IMR-90 (cell line): ENCODE measurements around the gene IGSF9B. TPM values are rescaled to one million over a fixed set of nuclear protein-coding genes. Genes with fewer than 3 reads are reported as not detected.

Experiments
- ATAC-seq: fragments of 200-7000 bp; cut with Tn5 transposase; 2 replicates; pipeline ENCODE4 v1.9.1; 2020; ENCODE audit warnings: low read depth, mild to moderate bottlenecking, moderate library complexity
- BruUV-seq: library from RNA; stranded (reverse); fragments of 400-500 nt; replicated peaks from 2 replicates; lab custom pipeline; 2021; lab: Mats Ljungman, UMichigan
- CTCF ChIA-PET: fragments of 300-600 bp; formaldehyde crosslinking; extraction: SDS; loops from one replicate; lab custom pipeline; 2021; ENCODE audit warnings: antibody characterized with exemption; lab: Yijun Ruan, JAX
- POLR2A ChIA-PET: fragments of 300-600 bp; sonication (Branson Sonifier 250); formaldehyde crosslinking; loops from one replicate; lab custom pipeline; 2022; ENCODE audit warnings: antibody characterized with exemption; ENCODE audit not compliant: unreplicated experiment; lab: Charles Lee
- DNase-seq: peaks from one replicate; pipeline ENCODE4 v3.0.0; 2013
- H2AFZ ChIP-seq: replicated peaks from 2 replicates; pipeline ENCODE3; 2013; ENCODE audit warnings: low read length, mild to moderate bottlenecking; ENCODE audit not compliant: poor library complexity
- H2AK5ac ChIP-seq: 2 replicates; pipeline ENCODE4 v1.6.1; 2013; ENCODE audit warnings: low read depth, low read length, inconsistent platforms
- H2AK9ac ChIP-seq: replicated peaks from 2 replicates; pipeline ENCODE3; 2013; ENCODE audit warnings: mild to moderate bottlenecking, low read depth, low read length, moderate library complexity; ENCODE audit not compliant: poor library complexity
- H2BK120ac ChIP-seq: 2 replicates; pipeline ENCODE4 v1.6.1; 2013; ENCODE audit warnings: low read depth, low read length, inconsistent platforms
- H2BK15ac ChIP-seq: 3 replicates; pipeline ENCODE4 v1.6.1; 2013; ENCODE audit warnings: low read depth, low read length, inconsistent platforms
- H2BK20ac ChIP-seq: 2 replicates; pipeline ENCODE4 v1.6.1; 2013; ENCODE audit warnings: low read depth, mild to moderate bottlenecking, inconsistent platforms, low read length, moderate library complexity
- H2BK5ac ChIP-seq: 2 replicates; pipeline ENCODE4 v1.6.1; 2013; ENCODE audit warnings: mild to moderate bottlenecking, low read depth, low read length, inconsistent platforms; ENCODE audit not compliant: poor library complexity, severe bottlenecking
- H3K14ac ChIP-seq: replicated peaks from 2 replicates; pipeline ENCODE4 v1.6.1; 2013; ENCODE audit warnings: low read depth, low read length, inconsistent platforms
- H3K18ac ChIP-seq: 2 replicates; pipeline ENCODE4 v1.6.1; 2013; ENCODE audit warnings: low read depth, low read length, control low read depth
- H3K23ac ChIP-seq: 2 replicates; pipeline ENCODE4 v1.6.1; 2013; ENCODE audit warnings: low read depth, low read length, inconsistent platforms
- H3K27ac ChIP-seq: 2 replicates; pipeline ENCODE4 v1.5.1; 2013; ENCODE audit warnings: mild to moderate bottlenecking, control low read depth, low read length; ENCODE audit not compliant: insufficient read depth
- H3K27me3 ChIP-seq: 2 replicates; pipeline ENCODE4 v1.6.1; 2013; ENCODE audit warnings: low read length; ENCODE audit not compliant: control insufficient read depth, insufficient read depth
- H3K36me3 ChIP-seq: 2 replicates; pipeline ENCODE4 v1.6.1; 2013; ENCODE audit warnings: low read length, mixed read lengths; ENCODE audit not compliant: control insufficient read depth, insufficient read depth
- H3K4ac ChIP-seq: 2 replicates; pipeline ENCODE4 v1.6.1; 2013; ENCODE audit warnings: low read depth, low read length, inconsistent platforms
- H3K4me1 ChIP-seq: 2 replicates; pipeline ENCODE4 v1.6.1; 2013; ENCODE audit warnings: low read length, mixed read lengths; ENCODE audit not compliant: control insufficient read depth, insufficient read depth
- H3K4me2 ChIP-seq: 2 replicates; pipeline ENCODE4 v1.6.1; 2013; ENCODE audit warnings: low read depth, mild to moderate bottlenecking, control low read depth, low read length, moderate library complexity
- H3K4me3 ChIP-seq: 2 replicates; pipeline ENCODE4 v1.5.1; 2013; ENCODE audit warnings: low read depth, mild to moderate bottlenecking, control low read depth, low read length, moderate library complexity; ENCODE audit not compliant: insufficient read depth
- H3K56ac ChIP-seq: 2 replicates; pipeline ENCODE4 v1.6.1; 2013; ENCODE audit warnings: low read length, inconsistent platforms; ENCODE audit not compliant: insufficient read depth; ENCODE audit errors: extremely low read depth
- H3K79me1 ChIP-seq, 2 experiments: 2 replicates each; pipeline ENCODE4 v1.6.1; 2013; ENCODE audit warnings: low read length in 2 of 2, inconsistent platforms in 1 of 2, low read depth in 1 of 2
- H3K9ac ChIP-seq: 2 replicates; pipeline ENCODE4 v1.6.1; 2013; ENCODE audit warnings: low read depth, low read length, control low read depth
- H3K9me1 ChIP-seq: 2 replicates; pipeline ENCODE4 v1.6.1; 2013; ENCODE audit warnings: low read length, inconsistent platforms; ENCODE audit not compliant: insufficient read depth
- H3K9me3 ChIP-seq: 2 replicates; pipeline ENCODE4 v1.6.1; 2013; ENCODE audit warnings: low read length; ENCODE audit not compliant: control insufficient read depth, insufficient read depth
- H4K20me1 ChIP-seq: 2 replicates; pipeline ENCODE4 v1.6.1; 2013; ENCODE audit warnings: low read length, inconsistent platforms; ENCODE audit not compliant: insufficient read depth
- H4K5ac ChIP-seq: 2 replicates; pipeline ENCODE4 v1.6.1; 2013; ENCODE audit warnings: mild to moderate bottlenecking, low read depth, low read length, control low read depth
- H4K8ac ChIP-seq, 2 experiments: 2 replicates each; pipeline ENCODE4 v1.6.1; 2013; ENCODE audit warnings: low read depth in 2 of 2, low read length in 2 of 2, control low read depth in 1 of 2, inconsistent platforms in 1 of 2
- H4K91ac ChIP-seq: 2 replicates; pipeline ENCODE4 v1.6.1; 2013; ENCODE audit warnings: low read depth, low read length, inconsistent platforms; ENCODE audit not compliant: insufficient read depth
- CEBPB ChIP-seq: IDR thresholded peaks from 2 replicates; pipeline ENCODE4 v1.6.1; 2012; ENCODE audit warnings: low read depth, low read length, improper control_type of control experiment
- ELK1 ChIP-seq: fragments of 150-350 bp; IDR thresholded peaks from 2 replicates; pipeline ENCODE4 v1.6.1; 2016; ENCODE audit warnings: low read depth, mild to moderate bottlenecking, low read length, moderate library complexity, borderline replicate concordance
- FOS ChIP-seq: fragments of 150-350 bp; IDR thresholded peaks from 2 replicates; pipeline ENCODE4 v1.6.1; 2016; ENCODE audit warnings: low read depth, low read length
- MAFK ChIP-seq: IDR thresholded peaks from 2 replicates; pipeline ENCODE4 v1.6.1; 2012; ENCODE audit warnings: low read depth, low read length, improper control_type of control experiment
- MAZ ChIP-seq: IDR thresholded peaks from 2 replicates; pipeline ENCODE4 v1.6.1; 2012; ENCODE audit warnings: low read depth, mild to moderate bottlenecking, low read length, improper control_type of control experiment, moderate library complexity, borderline replicate concordance
- SMC3 ChIP-seq: fragments of 150-350 bp; IDR thresholded peaks from 2 replicates; pipeline ENCODE4 v1.6.1; 2016; ENCODE audit warnings: low read depth, mild to moderate bottlenecking, antibody characterized with exemption, low read length, moderate library complexity
- USF2 ChIP-seq: fragments of 150-350 bp; IDR thresholded peaks from 2 replicates; pipeline ENCODE4 v1.6.1; 2017; ENCODE audit warnings: mild to moderate bottlenecking, antibody characterized with exemption, low read length, low read depth
- WGBS, 2 experiments: methylation state at CpG; one replicate each; pipeline versions ENCODE4 v1.1.5 to v1.1.7; 2013; ENCODE audit warnings: missing lambda C conversion rate in 2 of 2; ENCODE audit not compliant: insufficient read length in 1 of 2; ENCODE audit errors: extremely low coverage in 2 of 2; 5-methylcytosine and 5-hydroxymethylcytosine counted together
- dilution Hi-C: fragments of 300-500 bp; cut with HindIII; formaldehyde crosslinking; loops from one replicate; pipeline ENCODE4 v1.14.3; 2018; ENCODE audit warnings: low sequenced_read_pairs; ENCODE audit not compliant: unreplicated experiment
- in situ Hi-C: fragments of 300-500 bp; cut with MboI; formaldehyde crosslinking; loops from 3 replicates; pipeline ENCODE4 v1.14.3; 2019; ENCODE audit warnings: low sequenced_read_pairs, inconsistent platforms, mixed read lengths
- intact Hi-C: fragments of 100-400 bp; cut with micrococcal nuclease; formaldehyde crosslinking; loops from 2 replicates; pipeline ENCODE4 v1.10.0; 2022
- polyA plus RNA-seq, 3 experiments: library from polyadenylated mRNA; depleted of rRNA; stranded (reverse); fragments of >200 nt; gene quantifications; 2 replicates each; pipeline ENCODE4 v1.2.3, GENCODE V29; 2012; ENCODE audit warnings: low replicate concordance in 1 of 3
- total RNA-seq: library from RNA; depleted of rRNA; stranded (reverse); fragments of >200 nt; gene quantifications from 2 replicates; pipeline ENCODE4 v1.2.3, GENCODE V29; 2012

Gene IGSF9B
- total and polyA plus RNA-seq, 2 of the 4 experiments (the other 2 are of a cell fraction), result under 0.01 to 0.10 TPM

GRCh38 chr11:133974836-133975487 lies 18.2 kb upstream of the IGSF9B start:
- no peak overlapping the region for H4K5ac ChIP-seq
- H3K27ac ChIP-seq, result no peak overlapping the region
- no peaks in the 10 kb centered on the region for H3K79me1 ChIP-seq
- 0 out of 2 replicates have a peak, but pooled peaks cover 2% of the 10 kb centered on the region for H3K27me3 ChIP-seq
- H3K4ac ChIP-seq, result no peak overlapping the region
- H2AK5ac ChIP-seq, result no peak overlapping the region
- no peak overlapping the region for H2BK20ac ChIP-seq
- no peak overlapping the region for H2AFZ ChIP-seq
- no peak overlapping the region for H4K8ac ChIP-seq
- intact Hi-C loops (no loop called here), in situ Hi-C loops (no loop called here), dilution Hi-C loops (no loop called here)
- CTCF ChIA-PET, result no interaction called here
- H3K9me1 ChIP-seq, result no peaks in the 10 kb centered on the region
- H3K36me3 ChIP-seq, result no peaks in the 10 kb centered on the region
- no peak for DNase-seq
- no peak for ATAC-seq
- no peak overlapping the region for H4K91ac ChIP-seq
- 17% methylated on average over 1 of the region's 14 CpGs; no CpG with 5 or more reads in 1 of the 2 experiments for WGBS, 2 experiments
- no peak overlapping the region for H3K9ac ChIP-seq
- no peak overlapping the region for H3K56ac ChIP-seq
- POLR2A ChIA-PET, result no interaction called here
- H2BK120ac ChIP-seq, result no peak overlapping the region
- H3K18ac ChIP-seq, result no peak overlapping the region
- no TSS peak for BruUV-seq
- H2AK9ac ChIP-seq, result no peak overlapping the region
- H2BK15ac ChIP-seq, result no peak overlapping the region
- no peak overlapping the region for H3K4me2 ChIP-seq
- H3K4me3 ChIP-seq, result no peak overlapping the region
- no peak overlapping the region for H2BK5ac ChIP-seq
- no peak overlapping the region for H3K23ac ChIP-seq
- H3K4me1 ChIP-seq, result no peaks in the 10 kb centered on the region
- H4K20me1 ChIP-seq, result no peaks in the 10 kb centered on the region
- no peaks in the 10 kb centered on the region for H3K9me3 ChIP-seq
- no peak overlapping the region for H3K14ac ChIP-seq
- TF ChIP-seq USF2, result no peak
- TF ChIP-seq MAFK, result no peak
- no peak for TF ChIP-seq FOS
- no peak for TF ChIP-seq ELK1
- no peak for TF ChIP-seq SMC3
- no peak for TF ChIP-seq CEBPB
- no peak for TF ChIP-seq MAZ
